GM18526 (cell line): Measurements from ENCODE around the gene CMKLR1.

Experiments
- POLR2A ChIP-seq: IDR thresholded peaks from 3 replicates; pipeline ENCODE4 v1.6.1; 2011; ENCODE audit not compliant: insufficient read length; ENCODE audit errors: extremely low read depth

CMKLR1 gene

DNA sequence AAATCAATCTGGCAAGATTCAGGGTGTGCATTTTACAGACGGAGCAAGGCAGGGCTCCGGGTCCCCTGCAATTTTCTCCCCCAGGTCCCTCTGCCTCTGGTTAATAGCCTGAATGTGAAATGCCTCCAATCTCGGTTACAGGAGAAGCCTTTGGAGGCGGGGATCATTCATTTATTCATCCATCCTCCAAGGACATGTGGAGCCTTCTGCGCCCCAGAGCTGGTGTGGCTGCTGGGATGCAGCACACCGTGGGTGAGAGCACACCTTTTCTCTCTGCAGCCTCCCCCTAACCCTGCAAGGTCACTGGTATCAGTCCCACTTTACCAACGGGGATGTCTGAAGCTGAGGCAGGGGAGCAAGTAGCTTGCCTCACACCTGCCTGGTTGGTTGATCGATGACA lies 35.4 kb downstream of the CMKLR1 start:
- TF ChIP-seq POLR2A, result no peak

DNA sequence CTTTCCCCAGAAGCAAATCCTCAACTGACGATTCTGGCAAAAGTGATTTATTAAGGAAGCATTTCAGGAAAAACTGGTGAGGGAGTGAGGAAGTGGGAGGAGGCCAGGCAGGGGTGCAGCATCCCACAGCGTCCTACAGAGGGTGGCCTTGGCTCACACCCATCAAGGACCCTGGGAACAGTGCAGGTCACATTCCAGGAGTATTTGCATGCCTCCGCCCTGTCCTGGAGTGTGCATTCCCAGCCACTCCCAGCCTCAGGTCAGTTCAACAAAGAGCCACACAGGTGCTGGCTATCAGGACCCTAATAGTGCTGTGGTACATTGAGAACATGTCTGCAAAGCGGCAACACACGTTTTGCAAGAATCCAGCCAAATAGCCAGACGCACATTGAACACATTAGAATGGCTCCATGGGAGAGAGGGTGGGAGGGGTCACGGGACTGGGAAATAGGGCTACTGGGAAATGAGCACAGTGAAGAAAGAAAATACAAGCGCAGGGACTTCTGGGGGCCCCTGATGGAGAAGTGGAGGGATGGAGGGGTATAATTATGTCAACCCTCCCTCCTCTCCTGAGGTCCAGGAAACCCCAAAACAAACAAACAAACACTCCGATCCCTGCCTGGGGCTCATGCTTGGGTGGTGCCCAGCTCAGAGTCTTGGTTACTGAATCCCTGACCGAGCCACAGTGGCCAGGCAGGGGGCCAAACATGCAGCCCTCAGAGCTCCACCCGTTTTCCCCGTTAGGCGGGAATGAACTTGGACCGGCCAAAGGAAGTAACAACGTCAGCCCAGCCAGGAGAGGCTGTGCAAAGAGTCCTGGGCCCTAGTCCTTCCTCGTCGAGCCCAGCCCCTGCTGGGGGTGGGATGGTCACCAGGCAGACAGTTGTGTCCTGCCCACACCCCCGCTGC lies 36.5 kb downstream of the CMKLR1 start:
- TF ChIP-seq POLR2A, result no peak

DNA sequence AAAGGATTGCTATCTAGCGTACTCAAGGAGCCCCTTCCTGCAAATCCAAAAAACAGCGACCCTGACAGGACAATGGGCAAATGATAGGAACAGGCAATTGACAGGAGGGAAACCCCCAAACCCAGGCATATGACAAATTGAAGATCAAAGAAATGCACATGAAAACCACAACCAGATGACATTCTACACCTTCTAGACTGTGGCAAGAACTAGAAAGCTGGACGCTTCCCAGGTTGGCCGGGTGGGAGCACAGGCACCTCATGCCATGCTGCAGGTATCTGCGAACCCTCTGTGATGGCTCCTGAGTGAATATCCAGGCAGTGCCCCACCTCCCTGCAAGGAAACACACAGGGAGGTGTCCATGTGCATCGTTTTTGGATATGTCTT lies 37.1 kb downstream of the CMKLR1 start:
- TF ChIP-seq POLR2A, result no peak

DNA sequence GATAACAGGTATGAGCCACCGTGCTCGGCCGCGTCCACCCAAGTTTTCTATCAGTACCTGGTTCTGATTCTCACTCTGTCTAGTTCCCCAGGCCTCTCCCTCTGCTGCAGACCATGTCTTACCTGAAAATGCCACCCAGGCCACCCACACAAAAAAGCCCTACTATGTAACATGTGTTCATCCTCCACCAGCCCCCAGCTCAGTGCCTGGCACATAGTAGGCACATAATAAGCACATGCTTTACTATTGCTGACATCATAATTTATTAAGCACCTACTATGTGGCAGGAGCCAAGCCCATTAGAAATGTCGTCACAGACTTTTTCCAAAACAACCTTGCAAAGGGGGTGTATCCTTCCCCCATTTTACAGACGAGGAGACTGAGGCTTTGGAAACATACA lies 37.8 kb downstream of the CMKLR1 start:
- no peak for TF ChIP-seq POLR2A

DNA sequence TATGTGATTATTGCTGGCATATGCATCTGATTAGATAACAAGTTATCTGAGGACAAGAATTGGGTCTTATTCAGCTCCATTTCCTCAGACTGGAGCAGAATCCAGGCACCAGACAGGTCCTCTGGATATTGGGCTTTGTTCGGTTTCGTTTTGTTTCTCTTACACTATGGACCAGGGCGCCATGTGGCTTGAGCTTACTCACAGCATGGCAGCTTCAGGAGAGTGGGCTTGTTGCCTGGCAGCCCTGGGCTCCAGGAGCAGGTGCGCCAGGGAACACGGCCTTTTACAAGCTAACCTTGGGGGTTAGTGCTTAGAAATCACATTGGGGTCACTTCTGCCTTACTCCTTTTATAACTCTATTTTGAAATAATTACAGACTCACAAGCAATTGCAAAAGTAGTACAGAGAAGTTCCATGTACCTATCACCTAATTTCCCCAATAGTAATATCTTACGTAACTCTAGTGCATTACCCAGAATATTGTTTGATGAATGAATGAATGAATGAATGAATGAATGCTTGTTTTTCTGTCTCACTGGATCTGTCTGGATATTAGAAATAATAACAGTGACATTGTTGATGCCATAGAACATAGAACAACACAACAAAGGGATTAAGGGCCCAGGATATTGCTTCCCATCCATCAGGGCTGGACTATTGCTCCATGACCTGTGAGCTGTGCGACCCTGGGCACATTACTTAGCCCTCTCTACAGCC lies 39.0 kb downstream of the CMKLR1 start:
- TF ChIP-seq POLR2A, result no peak

DNA sequence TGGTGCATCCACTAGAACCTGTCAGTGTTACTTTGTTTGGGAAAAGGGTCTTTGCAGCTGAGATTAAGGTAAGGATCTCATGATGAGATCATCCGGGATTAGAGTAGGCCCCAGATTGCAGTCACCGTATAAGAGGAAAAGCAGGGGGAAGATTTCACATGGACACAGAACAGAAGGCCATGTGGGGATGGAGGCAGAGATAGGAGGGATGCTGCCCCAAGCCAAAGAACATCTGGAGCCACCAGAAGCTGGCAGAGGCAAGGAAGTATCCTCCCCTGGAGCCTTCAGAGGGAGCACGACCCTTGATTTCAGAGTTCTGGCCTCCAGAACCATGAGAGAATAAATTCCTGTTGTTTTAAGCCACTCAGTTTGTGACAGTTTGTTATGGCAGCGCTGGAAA lies 39.6 kb downstream of the CMKLR1 start:
- TF ChIP-seq POLR2A, result no peak

DNA sequence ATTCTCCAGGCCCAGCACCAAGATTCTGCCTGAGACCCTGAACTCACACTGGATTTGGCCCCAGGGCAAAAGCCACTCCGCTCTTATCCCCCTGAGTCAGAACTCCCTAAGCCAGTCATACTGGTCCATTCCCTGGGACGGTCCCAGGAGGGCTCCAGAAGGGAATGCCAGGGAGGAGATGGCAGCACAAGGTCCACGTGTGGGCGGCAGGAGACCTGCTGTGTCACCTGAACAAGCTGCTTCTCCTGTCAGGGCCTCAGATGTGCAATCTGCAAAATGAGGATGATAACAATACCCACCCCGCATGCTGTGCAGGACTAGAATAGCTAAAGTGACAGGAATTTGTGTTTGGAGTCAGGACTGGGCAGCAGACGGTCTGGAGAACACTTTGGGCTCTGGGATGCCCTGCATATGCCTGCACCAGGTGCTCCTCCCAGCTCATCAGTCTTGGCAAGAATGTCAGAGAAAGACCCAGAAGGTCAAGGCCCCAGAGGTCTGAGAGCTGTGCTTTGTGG lies 40.3 kb downstream of the CMKLR1 start:
- no peak for TF ChIP-seq POLR2A

DNA sequence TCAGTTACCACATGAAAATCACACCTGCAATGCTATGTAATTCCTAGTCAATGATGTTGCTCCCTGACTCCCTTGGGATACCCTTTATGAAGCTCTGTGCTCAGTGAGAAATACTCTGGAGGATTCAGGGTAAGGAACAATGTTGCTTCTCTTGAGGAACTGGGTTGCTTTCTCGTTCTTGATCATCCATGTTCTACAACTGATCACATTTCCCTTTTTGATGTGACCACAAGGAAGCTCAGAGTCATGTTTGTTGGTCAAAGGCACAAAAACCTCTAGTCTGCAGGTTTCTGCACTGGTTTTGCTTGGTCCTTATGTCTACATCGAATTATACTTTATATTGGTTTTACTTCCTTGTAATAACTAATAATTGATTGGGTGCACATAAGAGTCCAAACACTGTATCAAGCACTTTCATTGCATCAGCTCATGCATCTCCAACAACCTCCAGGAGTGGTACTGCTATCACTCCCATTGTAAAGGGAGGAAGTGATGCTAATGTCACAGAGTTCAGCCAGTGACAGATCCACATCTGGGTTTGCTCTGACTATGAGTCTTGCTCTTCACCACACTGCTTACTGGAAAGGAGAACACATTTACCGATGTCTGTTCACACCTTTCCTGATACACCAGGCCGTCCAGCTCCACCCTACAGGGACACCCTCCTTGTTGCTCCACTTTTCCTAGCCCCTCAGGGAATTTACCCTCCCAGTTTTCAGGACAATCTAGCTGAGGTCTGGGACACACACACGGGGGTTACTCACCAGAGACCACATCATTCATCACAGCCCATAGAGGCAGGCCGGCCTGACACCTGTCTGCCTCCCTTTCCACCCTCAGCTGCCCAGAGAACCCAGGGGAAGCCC lies 41.0 kb downstream of the CMKLR1 start:
- TF ChIP-seq POLR2A, result no peak

DNA sequence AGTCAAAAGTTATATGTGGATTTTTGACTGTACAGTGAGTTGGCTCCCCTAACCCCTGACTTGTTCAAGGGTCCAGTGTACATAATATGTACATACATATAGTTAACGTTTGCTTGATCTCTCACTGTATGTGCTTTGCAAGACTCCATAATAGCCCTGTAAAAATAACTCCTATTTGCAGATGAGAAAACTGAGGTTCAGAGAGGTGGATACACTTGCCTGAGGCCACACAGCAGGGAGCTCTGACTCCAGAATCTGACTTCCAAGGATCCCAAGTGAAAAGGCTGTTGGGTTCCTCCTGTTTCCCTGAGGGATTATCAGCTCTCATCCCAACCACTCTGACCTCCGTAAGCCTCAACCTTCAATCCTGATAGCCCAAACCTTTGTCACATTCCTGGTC lies 41.7 kb downstream of the CMKLR1 start:
- no peak for TF ChIP-seq POLR2A

DNA sequence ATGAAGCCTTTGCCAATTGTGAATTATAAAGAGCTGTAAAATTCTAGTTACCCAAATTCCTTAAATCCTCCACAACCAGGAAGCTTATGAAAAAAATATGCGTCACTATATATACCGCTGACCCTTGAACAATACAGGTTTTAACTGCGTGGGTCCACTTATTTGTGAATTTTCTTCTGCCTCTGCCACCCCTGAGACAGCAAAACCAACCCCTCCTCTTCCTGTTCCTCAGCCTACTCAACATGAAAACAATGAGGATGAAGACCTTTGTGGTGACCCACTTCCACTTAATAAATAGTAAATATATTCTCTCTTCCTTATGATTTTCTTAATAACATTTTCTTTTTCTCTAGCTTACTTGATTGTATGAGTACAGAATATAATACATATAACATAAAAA lies 42.2 kb downstream of the CMKLR1 start:
- no peak for TF ChIP-seq POLR2A

DNA sequence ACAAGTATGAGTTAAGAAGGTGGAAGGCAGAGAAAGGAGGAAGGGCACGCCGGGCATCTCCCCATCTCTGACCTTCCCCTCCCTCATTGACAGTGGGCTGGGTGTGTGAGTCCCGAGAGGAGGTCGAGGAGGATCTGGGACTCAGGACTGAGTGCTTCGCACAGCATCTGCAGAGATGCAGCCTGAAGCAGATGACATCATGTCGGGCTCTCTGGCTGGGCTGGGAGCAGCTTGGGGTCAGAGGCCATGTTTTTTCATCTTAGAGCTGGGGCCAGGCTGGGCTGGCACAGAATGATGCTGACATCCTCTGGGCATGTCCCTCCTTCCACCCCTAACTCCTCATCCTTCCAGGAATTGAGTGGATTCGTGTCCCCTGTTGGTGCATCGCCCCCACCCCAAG lies 43.5 kb downstream of the CMKLR1 start:
- no peak for TF ChIP-seq POLR2A

DNA sequence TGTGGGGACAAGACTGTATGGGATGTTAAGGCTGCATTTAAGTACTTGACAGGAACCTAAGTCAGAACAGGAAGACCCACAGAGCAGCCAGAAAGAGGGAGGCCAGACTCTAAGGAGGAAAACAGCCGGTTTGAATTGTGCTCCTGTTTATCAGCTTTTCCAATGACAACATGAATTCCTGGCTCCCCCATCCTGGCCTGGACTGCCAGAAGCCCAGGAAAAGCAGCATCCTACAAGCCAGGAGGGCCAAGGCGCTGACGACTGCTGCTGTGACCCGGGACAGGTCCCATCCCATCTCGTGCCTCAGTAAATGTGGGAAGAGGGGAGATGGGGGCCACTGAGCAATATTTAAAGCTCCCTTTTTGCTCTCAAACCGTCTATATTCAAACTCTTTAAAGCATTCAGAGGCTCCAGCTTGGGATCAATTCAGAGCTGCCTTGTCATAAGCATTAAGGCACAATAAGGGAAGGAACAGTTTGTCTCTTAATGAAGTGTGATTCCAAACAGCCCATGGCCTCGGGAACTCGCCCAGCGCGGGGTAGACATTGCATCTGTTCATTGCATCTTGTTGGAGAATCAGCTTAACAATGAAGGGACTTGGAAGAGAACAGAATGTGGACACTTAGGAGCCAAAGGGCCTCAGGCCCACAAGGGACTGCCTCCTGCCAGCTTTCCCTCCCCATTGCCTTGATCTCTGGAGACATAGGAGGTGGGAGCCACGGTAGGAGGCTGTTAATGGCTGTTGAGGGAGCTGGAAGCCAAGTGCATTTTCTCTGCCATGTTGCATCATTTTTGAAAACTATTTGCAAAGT lies 49.6 kb downstream of the CMKLR1 start:
- TF ChIP-seq POLR2A, result no peak

DNA sequence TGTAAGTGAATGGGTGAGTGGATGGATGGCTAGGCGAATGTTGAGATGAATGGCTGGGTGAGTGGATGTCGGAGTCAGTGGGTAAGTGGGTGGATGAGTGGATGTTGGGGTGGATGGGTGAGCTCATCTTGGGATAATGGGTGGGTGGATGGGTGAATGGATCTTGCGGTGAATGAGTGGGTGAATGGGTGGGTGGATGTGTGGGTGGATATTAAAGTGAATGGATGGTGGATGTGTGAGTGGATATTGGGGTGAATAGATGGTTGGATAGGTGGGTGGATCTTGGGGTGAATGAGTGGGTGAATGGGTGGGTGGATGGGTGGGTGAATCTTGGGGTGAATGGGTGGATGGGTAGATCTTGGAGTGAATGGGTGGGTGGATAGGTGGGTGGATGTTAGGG lies 51.9 kb downstream of the CMKLR1 start:
- no peak for TF ChIP-seq POLR2A

DNA sequence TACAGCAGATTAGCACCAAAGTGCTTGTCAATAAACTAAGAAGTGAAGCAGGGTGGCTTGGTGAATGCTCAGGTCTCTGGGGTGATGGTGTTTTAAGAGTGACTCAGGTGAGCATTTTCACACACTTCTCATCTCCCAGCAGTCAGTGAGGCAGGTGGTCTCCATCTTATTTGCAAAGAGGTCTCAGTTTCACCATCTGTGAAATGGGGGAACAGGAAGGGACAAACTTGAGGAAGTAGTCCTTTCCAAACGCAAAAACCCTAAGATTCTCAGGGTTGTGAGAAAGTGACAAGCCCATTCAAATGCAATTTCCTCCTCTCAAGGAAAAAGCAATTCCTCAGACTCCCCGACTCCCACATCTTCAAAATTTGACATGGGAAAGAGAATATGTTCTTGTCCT lies 54.1 kb downstream of the CMKLR1 start:
- TF ChIP-seq POLR2A, result no peak
